GM21786 (cell line): Measurements from ENCODE around the gene NLE1.

Experiments
- ATAC-seq: cut with Tn5 transposase; IDR thresholded peaks from one replicate; pipeline ENCODE4 v1.9.1; 2021; ENCODE audit not compliant: unreplicated experiment

NLE1 gene

GRCh38 chr17:35087731-35088355 lies 54.3 kb downstream of the NLE1 start:
- no peak for ATAC-seq

GRCh38 chr17:35086931-35087573 lies 55.1 kb downstream of the NLE1 start:
- ATAC-seq = no peak

- no peak for ATAC-seq
Measured at GRCh38 chr17:35086164-35086563, 55.9 kb downstream of the NLE1 start.

- ATAC-seq = no peak
Measured at GRCh38 chr17:35084987-35085386, 57.1 kb downstream of the NLE1 start.

- ATAC-seq = no peak
Measured at GRCh38 chr17:35083071-35083470, 59.0 kb downstream of the NLE1 start.

GRCh38 chr17:35082073-35082657 lies 59.9 kb downstream of the NLE1 start:
- ATAC-seq = no peak

- ATAC-seq = no peak
Measured at GRCh38 chr17:35081638-35082037, 60.5 kb downstream of the NLE1 start.

- ATAC-seq = no peak
Measured at GRCh38 chr17:35080536-35080935, 61.6 kb downstream of the NLE1 start.

- ATAC-seq = no peak
Measured at GRCh38 chr17:35079547-35080423, 62.3 kb downstream of the NLE1 start.
